ENCODE results near the gene LRRC37A2.
"Not testable (repeated sequence)": the region's sequence is repeated elsewhere in the genome, so short reads cannot be mapped to it uniquely, and the experiment has no call there.

The LRRC37A2 gene

GRCh38 chr17:46571796-46572195 lies 59.5 kb downstream of the LRRC37A2 start:
- H3K4me3 Mint-ChIP-seq; DNase-seq; H3K27me3 Mint-ChIP-seq (ENCODE audit: low read depth, poor library complexity); H3K27ac Mint-ChIP-seq; H3K4me1 Mint-ChIP-seq; H3K36me3 Mint-ChIP-seq (ENCODE audit: low read depth); H3K9me3 Mint-ChIP-seq: not testable (repeated sequence)

- DNase-seq, result peak; percentile 65
- not testable (repeated sequence) for H3K9me3 Mint-ChIP-seq; H3K4me3 Mint-ChIP-seq; H3K4me1 Mint-ChIP-seq; H3K27ac Mint-ChIP-seq; H3K36me3 Mint-ChIP-seq (ENCODE audit: low read depth); H3K27me3 Mint-ChIP-seq (ENCODE audit: low read depth, poor library complexity)
These were observed 67.1 kb downstream of the LRRC37A2 start, which contains the start of gene ARL17A for GRCh38 chr17:46579083-46580075. Gene ARL17A (minus strand): TSS chr17:46579691. CDS start chr17:46576322, 3,369 bp downstream.

DNA sequence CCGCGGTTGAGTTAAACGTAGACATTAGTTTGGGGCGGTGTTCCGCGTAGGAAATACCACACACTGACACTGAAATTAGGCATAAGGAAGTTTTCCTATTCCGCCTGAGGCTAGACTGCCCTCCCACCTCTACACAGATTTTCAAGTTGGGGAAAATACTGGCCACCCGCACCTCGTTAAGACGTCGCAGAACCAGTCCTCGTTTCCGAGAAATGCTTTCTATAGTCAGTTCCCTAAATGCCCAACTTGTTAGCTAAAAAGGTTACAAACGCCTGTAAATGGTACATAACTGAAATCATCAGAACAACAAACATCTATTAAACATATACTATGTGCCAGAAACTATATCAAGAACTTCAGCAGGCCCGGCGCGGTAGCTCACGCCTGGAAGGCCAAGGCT lies 67.8 kb downstream of the LRRC37A2 start:
- H3K36me3 Mint-ChIP-seq (ENCODE audit: low read depth); H3K27me3 Mint-ChIP-seq (ENCODE audit: low read depth, poor library complexity); H3K27ac Mint-ChIP-seq; H3K4me1 Mint-ChIP-seq; DNase-seq; H3K9me3 Mint-ChIP-seq; H3K4me3 Mint-ChIP-seq: not testable (repeated sequence)

DNA sequence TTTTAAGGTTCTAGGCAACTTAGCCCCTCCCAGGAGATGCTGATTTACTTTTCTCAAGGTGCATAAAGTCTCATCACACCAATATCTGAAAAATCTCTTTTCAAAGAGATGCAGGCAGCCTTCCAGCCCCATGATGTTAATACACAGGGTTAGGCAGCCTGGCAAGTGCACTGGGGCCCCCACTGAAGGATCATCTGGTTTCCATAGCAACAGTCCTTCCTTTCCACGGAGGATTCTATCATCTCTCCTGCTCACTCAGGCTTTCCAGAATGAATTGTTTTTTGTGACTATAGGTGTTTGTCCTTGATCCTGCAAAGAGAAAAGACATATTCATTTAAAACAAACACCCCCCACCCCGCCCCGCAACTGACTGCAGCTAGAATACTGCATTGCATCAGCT lies 73.2 kb downstream of the LRRC37A2 start:
- not testable (repeated sequence) for H3K27ac Mint-ChIP-seq; H3K4me3 Mint-ChIP-seq; H3K36me3 Mint-ChIP-seq (ENCODE audit: low read depth); DNase-seq; H3K9me3 Mint-ChIP-seq; H3K4me1 Mint-ChIP-seq; H3K27me3 Mint-ChIP-seq (ENCODE audit: low read depth, poor library complexity)

GRCh38 chr17:46590157-46591146 lies 78.2 kb downstream of the LRRC37A2 start, which contains the start of gene NSF:
Gene NSF (plus strand): TSS chr17:46590669. CDS start chr17:46590776, 107 bp downstream.
- not testable (repeated sequence) for H3K27me3 Mint-ChIP-seq (ENCODE audit: low read depth, poor library complexity); H3K9me3 Mint-ChIP-seq; H3K27ac Mint-ChIP-seq; H3K4me1 Mint-ChIP-seq; H3K36me3 Mint-ChIP-seq (ENCODE audit: low read depth); DNase-seq; H3K4me3 Mint-ChIP-seq

- H3K4me1 Mint-ChIP-seq; H3K9me3 Mint-ChIP-seq; H3K4me3 Mint-ChIP-seq; H3K27ac Mint-ChIP-seq; H3K36me3 Mint-ChIP-seq (ENCODE audit: low read depth); DNase-seq; H3K27me3 Mint-ChIP-seq (ENCODE audit: low read depth, poor library complexity): not testable (repeated sequence)
These were observed 79.1 kb downstream of the LRRC37A2 start for GRCh38 chr17:46591332-46591731.

DNA sequence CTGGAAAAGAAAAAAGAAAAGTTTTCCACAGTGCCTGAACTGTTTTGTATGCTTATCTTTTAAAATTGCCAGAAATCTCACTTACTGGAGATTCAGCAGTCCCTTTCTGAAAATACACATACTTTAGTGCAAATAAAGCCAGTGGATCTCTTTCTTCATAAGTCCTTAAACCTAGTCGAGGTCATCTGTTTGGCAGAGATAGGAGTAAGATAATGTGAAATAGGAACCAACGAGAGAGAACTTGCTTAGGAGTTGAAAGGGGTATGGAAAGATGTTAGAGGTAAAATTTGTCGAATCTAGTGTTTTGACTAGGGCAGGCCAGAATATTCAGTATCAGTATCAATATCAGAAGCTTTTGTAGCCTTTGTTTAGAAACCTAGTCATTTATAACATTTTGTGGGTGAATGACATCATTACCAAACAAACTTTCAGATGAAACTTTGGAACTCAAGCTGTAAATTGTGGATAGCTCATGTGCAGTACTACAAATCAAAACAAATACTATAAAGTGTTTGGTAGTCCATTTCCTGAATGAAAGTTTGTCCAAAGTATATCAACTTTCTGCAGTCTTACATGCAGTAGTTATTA lies 86.2 kb downstream of the LRRC37A2 start:
- not testable (repeated sequence) for DNase-seq; H3K9me3 Mint-ChIP-seq; H3K4me3 Mint-ChIP-seq; H3K27ac Mint-ChIP-seq; H3K36me3 Mint-ChIP-seq (ENCODE audit: low read depth); H3K27me3 Mint-ChIP-seq (ENCODE audit: low read depth, poor library complexity); H3K4me1 Mint-ChIP-seq

- H3K36me3 Mint-ChIP-seq (ENCODE audit: low read depth); H3K27ac Mint-ChIP-seq; H3K4me3 Mint-ChIP-seq; DNase-seq; H3K9me3 Mint-ChIP-seq; H3K4me1 Mint-ChIP-seq; H3K27me3 Mint-ChIP-seq (ENCODE audit: low read depth, poor library complexity): not testable (repeated sequence)
These were observed 88.5 kb downstream of the LRRC37A2 start for GRCh38 chr17:46600767-46601166.

GRCh38 chr17:46603125-46603524 lies 90.9 kb downstream of the LRRC37A2 start:
- H3K4me1 Mint-ChIP-seq; H3K27me3 Mint-ChIP-seq (ENCODE audit: low read depth, poor library complexity); DNase-seq; H3K4me3 Mint-ChIP-seq; H3K9me3 Mint-ChIP-seq; H3K36me3 Mint-ChIP-seq (ENCODE audit: low read depth); H3K27ac Mint-ChIP-seq: not testable (repeated sequence)
